Measurements from ENCODE around the gene C1QL1. TPM values are rescaled to one million over a fixed set of nuclear protein-coding genes. Genes with fewer than 3 reads are reported as not detected.

The C1QL1 gene
- total and polyA plus RNA-seq, 2 of the 13 experiments (the other 11 are each of a cell fraction or from before 2014, with no cell fraction given): 0.11 TPM

GRCh38 chr17:44982113-44982702 lies 14.1 kb upstream of the C1QL1 start:
- no peak for ATAC-seq
- H3K79me2 ChIP-seq (ENCODE audit: insufficient read depth, low read length): no peaks in the 10 kb centered on the region
- no peak for DNase-seq (ENCODE audit: low spot score)
- H3K36me3 ChIP-seq (replicated peaks in 1 of 2; ENCODE audit: control insufficient read depth in 1 of 2, insufficient read depth in 2 of 2, low read length in 2 of 2): no peaks in the 10 kb centered on the region
- H4K20me1 ChIP-seq (ENCODE audit: insufficient read depth, low read length): no peaks in the 10 kb centered on the region
- BruUV-seq (replicated peaks): no TSS peak
- no peak overlapping the region for H3K9ac ChIP-seq (ENCODE audit: insufficient read depth, low read depth, low read length)
- ChIA-PET CTCF (ENCODE audit: low intra/inter-chr PET ratio, low total read pairs) (no interaction called here), POLR2A (interaction anchor here (1.1 kb wide), 1 partner anchor 9 kb away, joined by 3 read pairs; no protein-coding TSS in a partner anchor)
- no peak overlapping the region for H2AFZ ChIP-seq (ENCODE audit: low read length)
- peaks cover 9 to 39% of the 10 kb centered on the region in 2 experiments for H3K27me3 ChIP-seq (ENCODE audit: control insufficient read depth in 1 of 2, insufficient read depth in 2 of 2, low read length in 2 of 2)
- intact Hi-C loops (cut with micrococcal nuclease; ENCODE audit: unreplicated experiment) (no loop called here), in situ Hi-C loops (cut with HindIII; ENCODE audit: extremely low pct_ligation_motif_present, low pct_unique_long_range_greater_than_20kb) (no loop called here)
- no peak overlapping the region for H3K4me2 ChIP-seq (ENCODE audit: low read depth, low read length)
- 56% methylated on average over 3 of the region's 3 CpGs for WGBS (ENCODE audit: low lambda C conversion rate)
- FAIRE-seq: no peak
- no peak overlapping the region for H3K4me3 ChIP-seq (replicated peaks in 1 of 3; ENCODE audit: insufficient read depth in 1 of 3, low read depth in 2 of 3, low read length in 3 of 3)
- H3K27ac ChIP-seq (ENCODE audit: extremely low read length, insufficient read depth, low read length): no peak overlapping the region
- no peaks in the 10 kb centered on the region for H3K9me3 ChIP-seq (ENCODE audit: low read length)
- peaks cover 30% of the 10 kb centered on the region for H3K4me1 ChIP-seq (ENCODE audit: insufficient read depth, low read length)
- TF ChIP-seq, protein P1, sequence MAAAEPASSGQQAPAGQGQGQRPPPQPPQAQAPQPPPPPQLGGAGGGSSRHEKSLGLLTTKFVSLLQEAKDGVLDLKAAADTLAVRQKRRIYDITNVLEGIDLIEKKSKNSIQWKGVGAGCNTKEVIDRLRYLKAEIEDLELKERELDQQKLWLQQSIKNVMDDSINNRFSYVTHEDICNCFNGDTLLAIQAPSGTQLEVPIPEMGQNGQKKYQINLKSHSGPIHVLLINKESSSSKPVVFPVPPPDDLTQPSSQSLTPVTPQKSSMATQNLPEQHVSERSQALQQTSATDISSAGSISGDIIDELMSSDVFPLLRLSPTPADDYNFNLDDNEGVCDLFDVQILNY (CRISPR knock-in tag; conservative IDR thresholded peaks at IDR 0.05): no peak
- TF ChIP-seq KDM2A (CRISPR knock-in tag; IDR thresholded peaks at IDR 0.05; ENCODE audit: borderline replicate concordance, low read depth): no peak
- TF ChIP-seq PRPF4 (IDR thresholded peaks at IDR 0.05; ENCODE audit: low read depth, low read length, poor library complexity, severe bottlenecking): no peak
- TF ChIP-seq, protein P2, sequence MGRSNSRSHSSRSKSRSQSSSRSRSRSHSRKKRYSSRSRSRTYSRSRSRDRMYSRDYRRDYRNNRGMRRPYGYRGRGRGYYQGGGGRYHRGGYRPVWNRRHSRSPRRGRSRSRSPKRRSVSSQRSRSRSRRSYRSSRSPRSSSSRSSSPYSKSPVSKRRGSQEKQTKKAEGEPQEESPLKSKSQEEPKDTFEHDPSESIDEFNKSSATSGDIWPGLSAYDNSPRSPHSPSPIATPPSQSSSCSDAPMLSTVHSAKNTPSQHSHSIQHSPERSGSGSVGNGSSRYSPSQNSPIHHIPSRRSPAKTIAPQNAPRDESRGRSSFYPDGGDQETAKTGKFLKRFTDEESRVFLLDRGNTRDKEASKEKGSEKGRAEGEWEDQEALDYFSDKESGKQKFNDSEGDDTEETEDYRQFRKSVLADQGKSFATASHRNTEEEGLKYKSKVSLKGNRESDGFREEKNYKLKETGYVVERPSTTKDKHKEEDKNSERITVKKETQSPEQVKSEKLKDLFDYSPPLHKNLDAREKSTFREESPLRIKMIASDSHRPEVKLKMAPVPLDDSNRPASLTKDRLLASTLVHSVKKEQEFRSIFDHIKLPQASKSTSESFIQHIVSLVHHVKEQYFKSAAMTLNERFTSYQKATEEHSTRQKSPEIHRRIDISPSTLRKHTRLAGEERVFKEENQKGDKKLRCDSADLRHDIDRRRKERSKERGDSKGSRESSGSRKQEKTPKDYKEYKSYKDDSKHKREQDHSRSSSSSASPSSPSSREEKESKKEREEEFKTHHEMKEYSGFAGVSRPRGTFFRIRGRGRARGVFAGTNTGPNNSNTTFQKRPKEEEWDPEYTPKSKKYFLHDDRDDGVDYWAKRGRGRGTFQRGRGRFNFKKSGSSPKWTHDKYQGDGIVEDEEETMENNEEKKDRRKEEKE (IDR thresholded peaks at IDR 0.05): no peak
- TF ChIP-seq ZNF441 (CRISPR knock-in tag; IDR thresholded peaks at IDR 0.05; ENCODE audit: borderline replicate concordance): no peak
- no peak for TF ChIP-seq TEAD2 (CRISPR knock-in tag; IDR thresholded peaks at IDR 0.05)
- no peak for TF ChIP-seq SNAI1 (CRISPR knock-in tag; IDR thresholded peaks at IDR 0.05; ENCODE audit: borderline replicate concordance)
- TF ChIP-seq ZFX (CRISPR knock-in tag; IDR thresholded peaks at IDR 0.05; ENCODE audit: low read depth): no peak; the same call in 1 of the 2 replicates
- no peak for TF ChIP-seq ZNF615 (CRISPR knock-in tag; IDR thresholded peaks at IDR 0.05; ENCODE audit: borderline replicate concordance)
- TF ChIP-seq KDM6A (CRISPR knock-in tag; IDR thresholded peaks at IDR 0.05; ENCODE audit: low read depth): no peak
- TF ChIP-seq TOE1 (CRISPR knock-in tag; IDR thresholded peaks at IDR 0.05): no peak
- no peak for TF ChIP-seq CEBPG (CRISPR knock-in tag; IDR thresholded peaks at IDR 0.05)
- TF ChIP-seq THYN1 (CRISPR knock-in tag; IDR thresholded peaks at IDR 0.05; ENCODE audit: borderline replicate concordance, low read depth): no peak
- peak; percentile 35; the same call in 1 of the 2 replicates for TF ChIP-seq FOXA1 (IDR thresholded peaks at IDR 0.05)
- TF ChIP-seq FOXA1 (CRISPR knock-in tag; IDR thresholded peaks at IDR 0.05): no peak
- TF ChIP-seq, protein P3, sequence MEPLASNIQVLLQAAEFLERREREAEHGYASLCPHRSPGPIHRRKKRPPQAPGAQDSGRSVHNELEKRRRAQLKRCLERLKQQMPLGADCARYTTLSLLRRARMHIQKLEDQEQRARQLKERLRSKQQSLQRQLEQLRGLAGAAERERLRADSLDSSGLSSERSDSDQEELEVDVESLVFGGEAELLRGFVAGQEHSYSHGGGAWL (CRISPR knock-in tag; IDR thresholded peaks at IDR 0.05): no peak
- TF ChIP-seq LRRFIP1 (CRISPR knock-in tag; conservative IDR thresholded peaks at IDR 0.05): no peak
- no peak for TF ChIP-seq NFE2L1 (CRISPR knock-in tag; IDR thresholded peaks at IDR 0.05; ENCODE audit: borderline replicate concordance)
- TF ChIP-seq IKZF1 (IDR thresholded peaks at IDR 0.05): peak; percentile 49; the same call in 1 of the 2 replicates
- peak; percentile 29; the same call in 1 of the 2 replicates for TF ChIP-seq CREB1 (IDR thresholded peaks at IDR 0.05)
- TF ChIP-seq CREB1 (CRISPR knock-in tag; IDR thresholded peaks at IDR 0.05): no peak

Measured in HepG2 (cell line).